Measurements from ENCODE around the gene SPATA24. TPM values are rescaled to one million over a fixed set of nuclear protein-coding genes. Genes with fewer than 3 reads are reported as not detected.

Gene SPATA24
- total and polyA plus RNA-seq, 2 donors (not counting 1 experiment from before 2014, with no cell fraction given): 5.6 to 7.4 TPM

- no peaks in the 10 kb centered on the region for H3K27me3 ChIP-seq (ENCODE audit: control insufficient read depth, insufficient read depth, low read length)
- H3K4me3 ChIP-seq (replicated peaks in 1 of 4; ENCODE audit: control extremely low read depth in 1 of 4, insufficient read depth in 1 of 4, low read depth in 3 of 4, low read length in 4 of 4): no peak overlapping the region
- H3K4me2 ChIP-seq (ENCODE audit: extremely low read depth, insufficient read depth, low read length): no peak overlapping the region
- H2AFZ ChIP-seq (ENCODE audit: low read length): no peak overlapping the region
- no peaks in the 10 kb centered on the region for H3K79me2 ChIP-seq (ENCODE audit: control insufficient read depth, insufficient read depth, low read length)
- TF ChIP-seq, protein P1, sequence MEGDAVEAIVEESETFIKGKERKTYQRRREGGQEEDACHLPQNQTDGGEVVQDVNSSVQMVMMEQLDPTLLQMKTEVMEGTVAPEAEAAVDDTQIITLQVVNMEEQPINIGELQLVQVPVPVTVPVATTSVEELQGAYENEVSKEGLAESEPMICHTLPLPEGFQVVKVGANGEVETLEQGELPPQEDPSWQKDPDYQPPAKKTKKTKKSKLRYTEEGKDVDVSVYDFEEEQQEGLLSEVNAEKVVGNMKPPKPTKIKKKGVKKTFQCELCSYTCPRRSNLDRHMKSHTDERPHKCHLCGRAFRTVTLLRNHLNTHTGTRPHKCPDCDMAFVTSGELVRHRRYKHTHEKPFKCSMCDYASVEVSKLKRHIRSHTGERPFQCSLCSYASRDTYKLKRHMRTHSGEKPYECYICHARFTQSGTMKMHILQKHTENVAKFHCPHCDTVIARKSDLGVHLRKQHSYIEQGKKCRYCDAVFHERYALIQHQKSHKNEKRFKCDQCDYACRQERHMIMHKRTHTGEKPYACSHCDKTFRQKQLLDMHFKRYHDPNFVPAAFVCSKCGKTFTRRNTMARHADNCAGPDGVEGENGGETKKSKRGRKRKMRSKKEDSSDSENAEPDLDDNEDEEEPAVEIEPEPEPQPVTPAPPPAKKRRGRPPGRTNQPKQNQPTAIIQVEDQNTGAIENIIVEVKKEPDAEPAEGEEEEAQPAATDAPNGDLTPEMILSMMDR (conservative IDR thresholded peaks at IDR 0.05 in 1 of 2, IDR thresholded peaks at IDR 0.05 in 1 of 2; ENCODE audit: low read depth in 1 of 2, low read length in 2 of 2): no peak
- no peak for TF ChIP-seq EZH2 (IDR thresholded peaks at IDR 0.05; ENCODE audit: low read length, missing control alignments)
- no peaks in the 10 kb centered on the region for H4K20me1 ChIP-seq (ENCODE audit: control insufficient read depth, extremely low read depth, insufficient read depth, low read length)
- H3K36me3 ChIP-seq (ENCODE audit: control insufficient read depth, insufficient read depth, low read length): no peaks in the 10 kb centered on the region
- no peak overlapping the region for H3K27ac ChIP-seq (ENCODE audit: insufficient read depth, low read length)
- no peaks in the 10 kb centered on the region for H3K4me1 ChIP-seq (ENCODE audit: control insufficient read depth, extremely low read depth, insufficient read depth, low read length)
- H3K9me3 ChIP-seq (ENCODE audit: control insufficient read depth, insufficient read depth, low read depth, low read length): no peaks in the 10 kb centered on the region
- DNase-seq (ENCODE audit: low read depth in 2 of 2): no peak
- H3K9ac ChIP-seq (ENCODE audit: insufficient read depth, low read length): no peak overlapping the region
These were observed 29.0 kb downstream of the SPATA24 start for GRCh38 chr5:139374909-139375308.

DNA sequence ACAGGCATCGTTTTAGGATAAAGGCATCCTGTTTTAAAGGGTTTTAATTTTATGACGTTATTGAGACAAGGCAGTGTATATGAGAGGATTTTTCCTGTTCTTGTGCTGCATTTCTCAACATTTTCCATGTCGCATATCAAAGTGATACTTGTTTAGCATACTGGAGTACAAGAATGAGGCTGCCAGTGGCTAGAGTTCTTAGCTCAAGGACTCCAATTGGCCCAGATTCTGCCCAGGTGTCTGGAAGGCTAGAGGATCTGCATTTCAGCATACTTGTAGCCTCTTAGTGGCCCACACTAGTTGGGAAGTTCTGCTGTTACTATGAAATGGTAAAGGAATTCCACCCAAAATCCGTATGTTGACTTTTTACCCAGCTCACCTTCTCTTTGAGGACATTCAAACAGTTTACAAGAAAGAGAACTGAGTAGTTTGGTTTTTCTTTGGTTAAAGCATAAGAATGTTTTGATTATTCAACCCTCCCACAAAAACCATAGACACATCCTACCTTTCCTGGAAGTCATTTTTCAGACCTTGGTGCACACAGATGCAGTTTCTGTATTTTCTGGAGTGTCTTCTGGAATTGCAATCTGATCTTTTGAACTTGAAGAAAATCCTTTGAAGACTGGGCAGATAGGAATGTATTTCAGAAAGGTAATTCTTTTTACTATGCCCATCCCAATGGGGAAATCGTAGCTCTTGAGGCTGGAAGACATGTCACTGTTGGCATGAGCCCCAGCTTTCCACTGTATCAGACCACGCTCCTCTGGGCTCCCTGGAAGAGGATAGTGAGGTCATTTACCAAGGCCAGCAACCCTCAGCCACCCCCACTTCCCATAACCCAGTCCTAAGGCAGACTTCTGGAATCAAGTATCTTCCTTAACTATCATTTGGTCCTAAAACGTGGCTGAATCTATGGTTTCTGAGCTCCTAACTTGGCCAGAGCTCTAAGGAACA lies 32.1 kb downstream of the SPATA24 start:
- H3K9ac ChIP-seq (ENCODE audit: insufficient read depth, low read length): no peak overlapping the region
- DNase-seq (ENCODE audit: low read depth in 2 of 2): peak in 1 of 2 donors; percentile 76
- H3K27ac ChIP-seq (ENCODE audit: insufficient read depth, low read length): no peak overlapping the region
- H3K79me2 ChIP-seq (ENCODE audit: control insufficient read depth, insufficient read depth, low read length): no peaks in the 10 kb centered on the region
- no peaks in the 10 kb centered on the region for H3K4me1 ChIP-seq (ENCODE audit: control insufficient read depth, extremely low read depth, insufficient read depth, low read length)
- H3K36me3 ChIP-seq (ENCODE audit: control insufficient read depth, insufficient read depth, low read length): peaks cover under 1% of the 10 kb centered on the region
- H3K4me3 ChIP-seq (replicated peaks in 1 of 4; ENCODE audit: control extremely low read depth in 1 of 4, insufficient read depth in 1 of 4, low read depth in 3 of 4, low read length in 4 of 4): no peak overlapping the region
- H4K20me1 ChIP-seq (ENCODE audit: control insufficient read depth, extremely low read depth, insufficient read depth, low read length): no peaks in the 10 kb centered on the region
- H3K9me3 ChIP-seq (ENCODE audit: control insufficient read depth, insufficient read depth, low read depth, low read length): no peaks in the 10 kb centered on the region
- TF ChIP-seq, protein P1 (conservative IDR thresholded peaks at IDR 0.05 in 1 of 2, IDR thresholded peaks at IDR 0.05 in 1 of 2; ENCODE audit: low read depth in 1 of 2, low read length in 2 of 2): no peak
- TF ChIP-seq EZH2 (IDR thresholded peaks at IDR 0.05; ENCODE audit: low read length, missing control alignments): no peak
- no peak overlapping the region for H2AFZ ChIP-seq (ENCODE audit: low read length)
- no peaks in the 10 kb centered on the region for H3K27me3 ChIP-seq (ENCODE audit: control insufficient read depth, insufficient read depth, low read length)
- H3K4me2 ChIP-seq (ENCODE audit: extremely low read depth, insufficient read depth, low read length): no peak overlapping the region

DNA sequence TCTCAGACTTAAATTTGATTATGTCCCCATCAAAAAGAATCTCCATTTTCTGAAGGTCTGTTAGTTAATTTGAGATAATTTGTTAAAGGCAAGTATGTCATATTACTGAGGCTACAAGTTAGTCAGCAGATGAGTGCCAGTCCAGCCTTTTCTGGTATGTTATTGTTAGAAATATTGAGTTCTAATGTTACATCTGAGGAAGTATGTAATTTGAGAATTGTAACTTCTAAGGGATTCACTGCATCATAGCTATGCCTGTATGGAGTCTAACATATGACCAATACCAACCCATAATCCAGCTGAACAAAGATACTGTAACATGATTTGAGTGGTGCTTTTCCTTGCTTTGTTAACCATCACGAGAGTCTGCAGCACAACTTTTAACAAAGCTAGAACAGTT lies 34.7 kb downstream of the SPATA24 start:
- Histone ChIP-seq H2AFZ (ENCODE audit: low read length) (no peak overlapping the region), H3K36me3 (ENCODE audit: control insufficient read depth, insufficient read depth, low read length) (peaks cover 2% of the 10 kb centered on the region), H3K4me2 (ENCODE audit: extremely low read depth, insufficient read depth, low read length) (peak overlapping the region; percentile 8), H3K9me3 (ENCODE audit: control insufficient read depth, insufficient read depth, low read depth, low read length) (no peaks in the 10 kb centered on the region), H3K27ac (ENCODE audit: insufficient read depth, low read length) (no peak overlapping the region), H3K79me2 (ENCODE audit: control insufficient read depth, insufficient read depth, low read length) (no peaks in the 10 kb centered on the region), H4K20me1 (ENCODE audit: control insufficient read depth, extremely low read depth, insufficient read depth, low read length) (no peaks in the 10 kb centered on the region), H3K27me3 (ENCODE audit: control insufficient read depth, insufficient read depth, low read length) (no peaks in the 10 kb centered on the region), H3K9ac (ENCODE audit: insufficient read depth, low read length) (no peak overlapping the region), H3K4me3 (replicated peaks in 1 of 4; ENCODE audit: control extremely low read depth in 1 of 4, insufficient read depth in 1 of 4, low read depth in 3 of 4, low read length in 4 of 4) (no peak overlapping the region), H3K4me1 (ENCODE audit: control insufficient read depth, extremely low read depth, insufficient read depth, low read length) (no peaks in the 10 kb centered on the region)
- peak; percentile 70 to 82 for DNase-seq (ENCODE audit: low read depth in 2 of 2)
- TF ChIP-seq EZH2 (IDR thresholded peaks at IDR 0.05; ENCODE audit: low read length, missing control alignments): no peak
- TF ChIP-seq, protein P1 (conservative IDR thresholded peaks at IDR 0.05 in 1 of 2, IDR thresholded peaks at IDR 0.05 in 1 of 2; ENCODE audit: low read depth in 1 of 2, low read length in 2 of 2): no peak

Measured in fibroblast of lung (primary cell).